H1 (cell line): Measurements from ENCODE around the gene UNC119. TPM values are rescaled to one million over a fixed set of nuclear protein-coding genes. Genes with fewer than 3 reads are reported as not detected.

Experiments
- ASH2L ChIP-seq: fragments of 200-600, 300-600 bp; sonication (generic); IDR thresholded peaks from one replicate; pipeline ENCODE4 v1.7.1; 2017; ENCODE audit warnings: low read length
- ATF2 ChIP-seq: IDR thresholded peaks from 2 replicates; pipeline ENCODE4 v1.6.1; 2012; ENCODE audit warnings: low read length, inconsistent platforms
- ATF3 ChIP-seq: IDR thresholded peaks from 2 replicates; pipeline ENCODE4 v1.6.1; 2011; ENCODE audit warnings: low read depth, mild to moderate bottlenecking, low read length; ENCODE audit not compliant: insufficient read depth
- BACH1 ChIP-seq: IDR thresholded peaks from 2 replicates; pipeline ENCODE4 v1.6.1; 2012; ENCODE audit warnings: low read length, improper control_type of control experiment
- CEBPB ChIP-seq: IDR thresholded peaks from 2 replicates; pipeline ENCODE4 v1.6.1; 2012; ENCODE audit warnings: low read depth, low read length
- CHD2 ChIP-seq: IDR thresholded peaks from 2 replicates; pipeline ENCODE4 v1.6.1; 2012; ENCODE audit warnings: low read length, improper control_type of control experiment
- CTBP2 ChIP-seq: IDR thresholded peaks from 2 replicates; pipeline ENCODE4 v1.7.0; 2011; ENCODE audit warnings: borderline replicate concordance, mild to moderate bottlenecking, moderate library complexity, mixed read lengths, low read length; ENCODE audit not compliant: insufficient read depth, insufficient read length
- FOSL1 ChIP-seq: IDR thresholded peaks from 2 replicates; pipeline ENCODE4 v1.6.1; 2011; ENCODE audit warnings: mild to moderate bottlenecking, low read depth, low read length, moderate library complexity; ENCODE audit not compliant: insufficient read depth
- HDAC6 ChIP-seq: IDR thresholded peaks from one replicate; pipeline ENCODE4 v1.7.1; 2012; ENCODE audit warnings: low read depth, mild to moderate bottlenecking, inconsistent platforms, low read length, moderate library complexity
- JUN ChIP-seq: IDR thresholded peaks from 2 replicates; pipeline ENCODE4 v1.6.1; 2011; ENCODE audit warnings: low read depth, mild to moderate bottlenecking, improper control_type of control experiment, low read length
- KDM5A ChIP-seq: fragments of 200-600 bp; IDR thresholded peaks from 2 replicates; pipeline ENCODE4 v1.7.1; 2012; ENCODE audit warnings: mild to moderate bottlenecking, low read length, inconsistent platforms, mixed read lengths
- POLR2A ChIP-seq, 2 experiments: IDR thresholded peaks; 1 replicate in 1 of 2; 2 replicates in 1 of 2; pipeline ENCODE4 v1.6.1; 2011; ENCODE audit warnings: low read depth in 2 of 2, low read length in 2 of 2, mild to moderate bottlenecking in 2 of 2; ENCODE audit errors: control extremely low read depth in 1 of 2
- RFX5 ChIP-seq: IDR thresholded peaks from 2 replicates; pipeline ENCODE4 v1.6.1; 2011; ENCODE audit warnings: low read depth, low read length, improper control_type of control experiment, borderline replicate concordance
- SAP30 ChIP-seq: fragments of 300-600 bp; sonication (generic); IDR thresholded peaks from 2 replicates; pipeline ENCODE4 v1.7.1; 2012; ENCODE audit warnings: low read length, moderate library complexity, mild to moderate bottlenecking, inconsistent platforms; ENCODE audit not compliant: insufficient read depth, insufficient replicate concordance
- SIN3A ChIP-seq, 2 experiments: IDR thresholded peaks in 1 of 2; conservative IDR thresholded peaks in 1 of 2; 2 replicates each; pipeline ENCODE4 v1.6.1; 2011 to 2012; ENCODE audit warnings: low read length in 2 of 2, improper control_type of control experiment in 1 of 2, low read depth in 1 of 2, mild to moderate bottlenecking in 1 of 2
- SUZ12 ChIP-seq: fragments of 200-600 bp; sonication (generic); IDR thresholded peaks from 2 replicates; pipeline ENCODE4 v1.6.1; 2012; ENCODE audit warnings: mild to moderate bottlenecking, inconsistent platforms, low read length, moderate library complexity, mixed read lengths
- TAF1 ChIP-seq: IDR thresholded peaks from 2 replicates; pipeline ENCODE4 v1.6.1; 2011; ENCODE audit warnings: mild to moderate bottlenecking, low read depth, low read length
- TAF7 ChIP-seq: optimal IDR thresholded peaks from 2 replicates; pipeline ENCODE3; 2011; ENCODE audit warnings: low read depth, mild to moderate bottlenecking, inconsistent platforms, low read length, moderate library complexity, borderline replicate concordance
- TBP ChIP-seq: IDR thresholded peaks from 2 replicates; pipeline ENCODE4 v1.6.1; 2011; ENCODE audit warnings: low read depth, low read length, improper control_type of control experiment
- ZNF274 ChIP-seq: IDR thresholded peaks from 2 replicates; pipeline ENCODE4 v1.7.0; 2012; ENCODE audit warnings: low read length, borderline replicate concordance; ENCODE audit errors: extremely low read depth
- polyA plus RNA-seq, 7 experiments: library from polyadenylated mRNA; depleted of rRNA in 3 of 7; stranded (reverse) in 5 of 7; unstranded in 2 of 7; fragments of >200 nt in 5 of 7; fragments of 200-250 nt in 2 of 7; gene quantifications; 1 replicate in 5 of 7; 2 replicates in 1 of 7; 4 replicates in 1 of 7; pipeline versions ENCODE4 v1.2.1 to v1.2.3, GENCODE V29; 2011 to 2013; ENCODE audit warnings: missing spikeins in 2 of 7, mixed read lengths in 2 of 7
- total RNA-seq: library from RNA; stranded (reverse); fragmentation: NEBNext Ultra II Directional; extraction: Animal tissue kit (Norgen Biotek cat#: 25700); gene quantifications from 2 replicates; pipeline ENCODE4 v1.2.1, GENCODE V29; 2021
- TF ChIP-seq, protein P1 (sequence below): IDR thresholded peaks from 2 replicates; pipeline ENCODE4 v1.6.1; 2011; ENCODE audit warnings: low read length, improper control_type of control experiment

UNC119 gene
- total and polyA plus RNA-seq, 2 of the 8 experiments (the other 6 are each of a cell fraction or from before 2014, with no cell fraction given) = 43.5 to 94.4 TPM

DNA sequence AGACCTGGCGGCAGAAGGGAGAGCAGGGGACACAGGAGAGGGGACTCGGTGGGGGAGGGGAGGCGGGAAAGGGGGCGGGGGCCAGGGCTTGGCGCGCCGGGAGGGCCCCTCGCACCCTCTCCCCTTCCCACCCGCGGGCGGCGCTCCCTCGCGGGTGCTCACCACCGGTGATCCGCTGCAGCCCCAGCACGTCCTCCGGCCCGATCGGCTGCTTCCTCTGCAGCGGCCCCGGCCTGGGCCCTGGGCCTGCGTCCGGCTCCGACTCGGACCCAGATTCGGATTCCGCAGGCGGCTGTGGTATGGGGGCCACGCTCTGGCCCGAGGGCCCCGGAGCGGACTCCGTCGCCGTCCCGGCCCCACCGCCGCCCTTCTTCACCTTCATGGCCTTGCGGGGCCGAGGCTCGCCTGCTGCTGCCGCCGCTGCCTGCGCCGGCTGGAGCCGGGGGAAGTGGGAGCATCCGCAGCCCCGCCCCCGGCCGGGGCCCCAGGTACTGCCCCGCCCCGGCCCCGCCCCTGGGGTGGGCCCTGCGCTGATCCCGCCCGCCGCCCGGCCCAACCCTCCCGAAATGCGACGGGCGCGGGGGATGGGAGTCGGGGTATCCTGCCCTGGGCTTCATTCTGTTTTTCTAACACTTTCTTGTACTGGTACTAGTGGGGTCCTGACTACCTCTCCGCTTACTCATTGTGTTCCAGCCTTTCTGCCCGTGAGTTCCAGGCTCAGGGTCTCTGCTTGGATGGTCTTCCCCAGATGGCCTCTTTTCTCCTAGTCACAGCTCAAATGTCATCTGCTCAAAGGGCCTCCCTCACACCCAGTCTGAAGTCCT lies at the start of gene UNC119 (continued):
- TF ChIP-seq SIN3A (conservative IDR thresholded peaks at IDR 0.05 in 1 of 2, IDR thresholded peaks at IDR 0.05 in 1 of 2; ENCODE audit: low read depth in 1 of 2, low read length in 2 of 2) = peak; percentile 23 to 47; a peak in 1 of 4 replicates
- no peak for TF ChIP-seq KDM5A
- TF ChIP-seq JUN = no peak
- TF ChIP-seq ASH2L = peak; percentile 76
- no peak for TF ChIP-seq RFX5
- TF ChIP-seq SAP30 = no peak
- TF ChIP-seq CTBP2 = no peak
- TF ChIP-seq ZNF274 = no peak
- TF ChIP-seq TBP = peak; percentile 52; the same call in 1 of the 2 replicates
- TF ChIP-seq FOSL1 = no peak
- peak in 1 of 2 experiments; percentile 69; a peak in 2 of 3 replicates for TF ChIP-seq POLR2A (IDR thresholded peaks at IDR 0.05; ENCODE audit: control extremely low read depth in 1 of 2, low read depth in 2 of 2, low read length in 2 of 2)
- TF ChIP-seq, protein P1, sequence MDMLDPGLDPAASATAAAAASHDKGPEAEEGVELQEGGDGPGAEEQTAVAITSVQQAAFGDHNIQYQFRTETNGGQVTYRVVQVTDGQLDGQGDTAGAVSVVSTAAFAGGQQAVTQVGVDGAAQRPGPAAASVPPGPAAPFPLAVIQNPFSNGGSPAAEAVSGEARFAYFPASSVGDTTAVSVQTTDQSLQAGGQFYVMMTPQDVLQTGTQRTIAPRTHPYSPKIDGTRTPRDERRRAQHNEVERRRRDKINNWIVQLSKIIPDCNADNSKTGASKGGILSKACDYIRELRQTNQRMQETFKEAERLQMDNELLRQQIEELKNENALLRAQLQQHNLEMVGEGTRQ = no peak
- no peak for TF ChIP-seq ATF2
- TF ChIP-seq CHD2 = no peak
- TF ChIP-seq HDAC6 = no peak
- no peak for TF ChIP-seq CEBPB
- no peak for TF ChIP-seq BACH1
- TF ChIP-seq ATF3 = no peak
- TF ChIP-seq TAF7 = peak; percentile 68
- TF ChIP-seq SUZ12 = no peak
- peak; percentile 73; the same call in 1 of the 2 replicates for TF ChIP-seq TAF1
